SH-SY5Y (cell line): ENCODE data around the gene NLK.

Experiments used
- GATA2 ChIP-seq: IDR thresholded peaks from 2 replicates; pipeline ENCODE4 v1.6.1; 2011; ENCODE audit warnings: mild to moderate bottlenecking, low read depth, low read length
- GATA3 ChIP-seq: IDR thresholded peaks from 2 replicates; pipeline ENCODE4 v1.6.1; 2011; ENCODE audit warnings: low read depth, mild to moderate bottlenecking, low read length, moderate library complexity

The NLK gene

DNA sequence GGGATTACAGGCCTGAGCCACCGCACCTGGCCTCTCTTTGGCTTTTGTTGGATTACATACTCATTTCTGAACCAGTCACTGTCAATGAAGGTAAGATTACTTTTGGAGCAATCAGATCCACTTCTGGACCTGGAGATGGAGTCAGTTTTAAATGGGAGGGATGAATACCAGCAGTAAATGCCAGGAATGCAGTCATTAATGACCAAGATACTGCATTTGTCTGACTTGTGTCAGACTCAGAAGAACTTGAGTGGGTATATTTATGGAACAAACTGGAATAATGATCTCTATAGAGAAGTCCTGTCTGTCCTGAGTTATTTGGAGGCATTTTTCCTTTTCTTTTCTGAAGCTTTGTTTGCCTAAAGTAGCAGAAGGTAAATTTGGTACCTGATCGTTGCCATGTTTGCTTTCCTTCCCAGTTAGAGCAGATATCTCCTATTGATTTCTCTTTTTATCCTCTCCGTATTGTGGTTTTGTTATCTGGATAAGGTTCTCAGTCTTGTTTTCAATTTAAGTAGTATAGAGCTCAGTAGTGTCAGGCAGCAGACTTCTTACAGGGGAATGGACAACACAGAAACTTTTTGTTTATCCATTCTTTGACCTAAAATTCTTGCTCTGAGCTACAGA lies 10.7 kb downstream of the NLK start:
- no peak for TF ChIP-seq GATA3
- no peak for TF ChIP-seq GATA2

DNA sequence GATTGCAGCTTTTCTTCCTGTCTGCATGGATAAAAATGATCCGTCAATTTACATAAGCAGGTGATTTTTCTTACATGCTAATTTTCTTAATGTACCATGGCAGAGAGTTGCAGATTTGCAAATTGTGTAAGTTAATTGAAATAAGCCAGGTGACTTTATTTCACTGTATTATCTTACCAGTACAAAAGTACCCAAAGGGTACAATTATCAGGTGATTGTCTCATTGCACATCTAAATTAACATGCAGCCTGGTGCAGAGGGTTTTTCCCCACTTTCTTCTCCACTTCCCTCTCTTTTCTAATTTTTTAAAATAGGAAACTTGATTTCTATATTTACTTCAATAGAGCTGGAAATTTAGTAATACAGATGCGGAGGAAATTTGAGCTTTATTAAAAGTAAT lies 11.2 kb downstream of the NLK start:
- no peak for TF ChIP-seq GATA2
- no peak for TF ChIP-seq GATA3

DNA sequence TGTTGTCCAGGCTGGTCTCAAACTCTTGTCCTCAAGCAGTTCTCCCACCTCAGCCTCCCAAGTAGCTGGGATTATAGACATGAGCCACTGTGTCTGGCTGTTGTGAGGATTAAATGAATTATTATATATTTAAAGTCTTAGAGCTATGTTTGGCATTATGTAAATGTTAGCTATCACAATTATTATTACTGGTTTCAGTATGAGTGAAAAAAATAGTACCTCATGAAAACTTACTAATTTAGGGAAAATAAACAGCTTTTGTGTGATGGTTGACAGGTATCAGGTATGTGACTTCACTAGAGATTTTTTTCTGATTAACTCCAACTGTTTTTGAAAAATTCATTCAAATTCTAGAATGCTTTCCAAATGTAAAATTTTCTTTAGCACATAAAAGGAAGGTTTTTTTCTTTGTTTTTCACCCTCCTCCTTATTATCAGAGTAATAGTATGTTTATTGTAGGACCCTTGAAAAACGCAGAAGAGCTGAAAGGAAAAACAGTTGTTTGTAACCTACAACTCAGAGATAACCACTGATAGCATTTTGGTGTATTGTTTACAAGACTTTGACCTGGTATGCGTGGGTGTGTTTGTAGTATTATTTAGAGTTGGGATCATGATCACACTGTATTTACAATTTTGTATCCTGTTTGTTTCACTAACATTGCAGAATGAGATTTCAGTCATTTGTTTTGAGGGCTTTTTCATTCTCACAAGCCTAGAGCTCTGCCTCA lies 13.2 kb downstream of the NLK start:
- TF ChIP-seq GATA3 (no peak), GATA2 (no peak)

DNA sequence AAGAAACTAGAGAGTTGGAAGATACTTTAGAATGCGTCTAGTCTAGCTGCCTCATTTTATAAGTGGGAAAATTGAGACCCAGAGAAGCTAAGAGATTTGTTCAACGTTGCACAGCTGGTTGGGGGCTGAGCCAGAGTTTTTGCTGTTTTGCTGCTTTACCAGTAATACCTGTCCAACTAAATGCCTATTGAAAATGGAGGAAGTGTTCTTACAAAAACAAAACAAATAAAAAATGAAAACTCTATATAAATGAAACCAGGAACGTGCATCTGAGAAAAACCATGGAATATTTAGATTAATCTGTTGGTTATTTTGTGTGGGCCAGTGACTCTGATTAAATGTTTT lies 13.8 kb downstream of the NLK start:
- TF ChIP-seq GATA2, result no peak
- TF ChIP-seq GATA3, result no peak

DNA sequence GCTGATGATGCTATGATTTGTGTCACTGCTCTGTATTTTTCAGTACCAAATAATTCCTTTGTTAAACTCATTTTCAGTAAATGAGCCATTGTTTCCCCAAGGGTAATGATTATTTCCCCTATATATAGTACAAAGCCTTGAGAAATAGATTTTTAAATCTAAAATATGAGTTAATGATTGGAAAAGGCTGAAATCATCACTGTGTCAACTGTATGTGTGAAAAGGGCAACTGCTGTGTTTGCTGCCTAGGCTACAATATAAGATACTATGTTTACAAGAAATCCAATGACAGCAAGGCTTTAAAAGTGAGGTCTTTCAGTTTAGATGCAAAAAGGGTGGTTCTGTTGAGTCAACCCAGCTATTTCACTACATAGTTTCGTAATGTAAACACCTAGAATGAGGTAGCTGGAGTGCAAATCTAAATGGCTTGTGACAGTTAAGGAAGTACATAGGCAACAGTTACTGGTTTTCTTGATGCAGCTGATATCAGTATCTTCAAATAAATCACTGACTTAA lies 15.3 kb downstream of the NLK start:
- TF ChIP-seq GATA3, result no peak
- TF ChIP-seq GATA2, result no peak

DNA sequence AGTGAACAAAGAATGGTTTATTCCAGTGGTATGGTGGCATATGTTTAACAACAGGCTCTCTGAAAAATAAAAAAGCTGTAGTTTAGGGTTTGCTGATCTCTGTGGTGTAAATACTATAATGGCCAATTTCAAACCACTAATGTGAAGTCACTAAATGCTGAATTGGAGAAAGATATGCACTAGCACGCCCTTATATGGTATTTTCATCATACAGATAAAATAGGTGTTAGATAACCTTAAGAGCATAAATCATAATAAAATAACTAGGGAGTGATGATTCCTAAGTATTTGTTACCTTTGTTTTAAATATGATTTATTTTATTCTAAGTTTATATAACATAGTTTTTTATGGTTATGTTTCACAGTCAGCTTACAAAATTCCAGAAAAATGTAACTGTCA lies 17.2 kb downstream of the NLK start:
- TF ChIP-seq GATA3, result no peak
- TF ChIP-seq GATA2, result no peak

DNA sequence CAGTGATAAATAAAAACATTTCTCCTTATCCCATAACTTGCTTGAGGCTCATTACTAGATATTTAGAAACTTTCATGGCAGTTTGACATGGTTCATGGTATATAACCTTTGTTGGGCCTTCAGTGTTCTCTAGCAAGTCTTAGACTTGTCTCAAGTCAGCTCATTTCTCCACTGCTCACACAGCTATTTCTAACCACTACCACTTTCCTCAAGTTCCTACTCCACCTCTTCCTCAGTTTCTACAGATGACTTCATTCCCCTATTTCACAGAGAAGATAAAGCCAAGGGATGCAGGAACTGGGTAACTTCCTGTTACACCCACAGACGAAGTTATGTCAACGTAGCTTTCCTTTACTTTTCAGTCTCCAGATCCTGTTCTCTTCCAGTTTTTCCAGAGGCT lies 23.2 kb downstream of the NLK start:
- TF ChIP-seq GATA2 (no peak), GATA3 (no peak)

DNA sequence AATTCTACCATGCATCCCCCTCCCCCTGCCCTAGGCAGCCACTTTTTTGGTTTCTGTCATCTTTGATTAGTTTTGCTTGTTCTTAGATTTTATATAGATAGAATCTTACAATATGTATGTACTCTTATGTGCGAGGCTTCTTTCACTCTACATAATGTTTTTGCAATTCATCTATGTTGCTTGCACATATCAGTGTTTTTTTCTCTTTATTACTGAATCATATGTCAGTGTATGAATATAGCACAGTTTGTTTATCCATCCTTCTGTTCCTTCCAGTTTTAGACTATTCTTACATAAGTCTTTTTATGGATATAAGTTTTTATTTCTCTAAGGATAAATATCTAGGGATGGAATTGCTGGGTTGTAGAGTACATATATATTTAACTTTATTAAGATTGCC lies 26.6 kb downstream of the NLK start:
- no peak for TF ChIP-seq GATA2
- no peak for TF ChIP-seq GATA3

DNA sequence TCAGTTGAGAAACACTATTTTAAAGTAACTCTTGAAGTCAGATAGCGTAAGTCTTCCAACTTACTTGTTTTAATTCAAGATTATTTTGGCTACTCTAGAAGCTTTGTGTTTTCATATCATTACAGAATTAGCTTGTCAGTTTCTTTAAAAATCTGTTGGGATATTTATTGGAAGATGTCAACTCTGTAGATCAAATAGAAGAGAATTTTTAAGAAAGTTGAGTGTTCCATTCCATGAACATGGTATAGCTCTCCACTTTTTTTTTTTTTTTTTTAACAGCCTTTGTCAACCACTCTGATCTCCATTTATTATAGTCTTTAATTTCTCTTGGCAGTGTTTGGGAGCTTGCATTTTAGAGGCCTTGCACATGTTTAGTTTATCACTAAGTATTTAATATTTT lies 28.7 kb downstream of the NLK start:
- TF ChIP-seq GATA3 (no peak), GATA2 (no peak)

DNA sequence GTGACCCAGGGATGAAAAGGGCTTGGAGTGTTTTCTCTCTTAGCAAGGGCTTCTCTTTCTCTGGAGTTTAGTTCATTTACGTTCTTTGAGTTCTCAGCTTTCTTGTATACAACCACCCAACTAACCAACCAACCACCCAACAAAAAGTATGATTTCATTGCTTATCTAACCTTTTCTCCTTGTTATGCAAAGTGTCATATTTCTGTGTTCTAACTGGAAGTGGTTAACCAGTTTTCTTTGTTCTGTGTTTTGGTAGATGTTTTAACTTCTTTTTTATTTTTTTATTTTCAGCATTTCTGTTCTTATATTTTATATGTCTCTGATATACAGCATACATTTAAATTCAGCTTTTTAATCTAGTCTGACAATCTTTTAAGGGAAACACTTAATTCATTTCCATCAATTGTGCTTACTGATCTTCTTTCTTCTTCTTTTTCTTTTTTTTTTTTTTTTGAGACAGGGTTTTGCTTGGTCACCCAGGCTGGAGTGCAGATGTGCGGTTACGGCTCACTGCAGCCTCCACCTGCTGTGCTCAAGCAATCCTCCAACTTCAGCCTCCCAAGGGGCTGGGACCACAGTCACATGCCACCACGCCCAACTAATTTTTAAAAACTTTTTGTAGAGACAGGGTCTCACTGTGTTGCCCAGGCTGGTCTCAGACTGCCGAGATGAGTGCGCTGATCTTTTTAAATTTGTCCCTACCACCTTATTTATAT lies 29.6 kb downstream of the NLK start:
- TF ChIP-seq GATA2 (no peak), GATA3 (no peak)

DNA sequence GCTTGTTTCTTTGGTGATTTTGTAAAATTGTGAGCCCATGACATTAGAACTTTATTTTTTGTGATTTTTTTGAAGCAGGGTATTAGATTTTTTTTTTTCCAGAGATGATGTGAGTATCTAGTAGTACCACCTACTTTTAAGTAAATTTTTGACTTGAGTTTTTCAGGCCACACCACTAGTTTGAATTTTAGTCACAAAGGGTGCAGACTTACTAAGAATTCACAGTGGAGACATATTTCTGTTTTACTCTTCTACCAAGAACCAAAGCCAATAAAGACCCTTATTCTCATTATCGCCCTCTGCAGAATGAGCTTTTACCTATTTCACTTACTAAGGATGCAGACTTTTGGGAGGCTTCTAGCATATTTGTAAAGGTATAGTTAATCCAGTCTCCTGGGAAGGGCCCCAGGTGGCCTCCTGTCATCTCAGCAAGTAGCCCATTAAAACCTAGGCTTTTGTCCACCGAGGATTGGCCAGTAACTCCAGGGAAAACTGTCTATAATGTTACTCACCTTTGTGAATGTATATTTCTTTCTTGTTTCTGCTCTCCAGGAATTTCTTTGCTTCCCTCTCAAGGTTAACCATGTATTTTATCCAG lies 30.6 kb downstream of the NLK start:
- no peak for TF ChIP-seq GATA2
- no peak for TF ChIP-seq GATA3

DNA sequence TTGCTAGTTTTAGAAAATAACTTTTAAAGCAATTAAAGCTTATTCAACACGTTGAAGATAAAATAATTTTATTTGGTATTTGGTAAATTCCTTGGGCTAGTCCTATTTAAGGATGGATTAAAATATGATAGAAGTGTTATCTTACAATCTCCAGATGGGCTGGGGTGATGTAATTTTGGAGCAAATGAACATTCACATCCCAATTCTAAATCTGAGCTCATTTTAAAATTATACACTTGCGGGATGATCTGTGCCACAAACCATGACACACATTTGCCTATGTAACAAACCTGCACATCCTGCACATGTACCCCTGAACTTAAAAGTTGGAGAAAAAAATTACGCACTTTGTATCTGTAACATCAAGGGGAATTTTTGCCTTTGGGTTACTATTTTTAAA lies 31.5 kb downstream of the NLK start:
- TF ChIP-seq GATA3 (peak; percentile 52; the same call in 1 of the 2 replicates), GATA2 (no peak)

DNA sequence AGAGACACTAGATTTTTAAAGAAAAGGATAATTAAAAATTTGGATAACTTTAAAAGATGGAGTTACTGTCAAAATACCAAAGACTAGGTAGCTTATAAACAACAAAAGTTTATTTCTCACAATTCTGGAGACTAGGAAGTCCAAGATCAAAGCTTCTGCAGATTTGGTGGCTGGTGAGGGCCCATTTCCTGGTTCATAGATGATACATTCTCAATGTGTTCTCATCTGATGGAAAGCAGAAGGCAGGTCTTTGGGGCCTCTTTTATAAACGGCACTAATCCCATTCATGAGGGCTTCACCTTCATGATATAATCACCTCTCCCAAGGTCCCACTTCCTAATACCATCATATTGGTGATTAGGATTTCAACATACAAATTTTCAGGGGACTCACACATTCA lies 33.7 kb downstream of the NLK start:
- TF ChIP-seq GATA3 (no peak), GATA2 (no peak)

DNA sequence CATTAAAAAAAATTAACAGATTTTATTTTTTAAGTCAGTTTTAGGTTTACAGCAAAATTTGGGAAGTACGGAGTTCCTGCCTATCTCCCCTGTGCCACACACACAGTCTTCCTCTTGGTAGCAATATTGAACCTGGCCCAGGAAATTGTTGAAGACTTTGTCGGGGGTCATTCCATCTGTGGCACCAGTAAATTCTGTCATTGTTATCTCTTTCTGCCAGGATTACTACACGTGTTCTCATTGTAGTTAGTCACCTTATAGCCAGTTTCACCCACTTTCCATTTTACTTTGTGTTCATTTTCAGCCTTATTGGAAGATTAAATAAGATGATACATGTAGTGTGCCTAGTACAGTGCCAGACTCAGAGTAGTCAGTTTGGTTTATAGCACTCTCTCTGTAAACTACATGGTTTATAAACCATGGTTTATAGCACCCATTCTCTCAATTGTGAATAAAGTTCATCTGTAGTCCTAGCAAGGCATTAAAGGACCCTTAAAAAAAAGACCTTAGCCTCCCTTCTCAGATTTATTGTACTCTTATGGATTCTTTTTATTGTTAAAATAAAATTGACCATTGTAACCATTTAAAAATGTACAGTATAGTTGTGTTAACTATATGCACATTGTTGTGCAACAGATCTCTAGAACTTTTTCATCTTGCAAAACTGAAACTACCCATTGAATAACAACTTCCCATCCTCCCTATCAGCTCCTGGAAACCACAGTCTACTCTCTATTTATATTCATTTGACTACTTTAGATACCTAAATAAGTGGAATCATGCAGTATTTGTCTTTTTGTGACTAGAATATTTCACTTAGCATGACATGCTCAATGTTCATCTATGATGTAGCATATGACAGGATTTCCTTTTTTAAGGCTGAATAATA lies 36.1 kb downstream of the NLK start:
- TF ChIP-seq GATA2 (no peak), GATA3 (no peak)

DNA sequence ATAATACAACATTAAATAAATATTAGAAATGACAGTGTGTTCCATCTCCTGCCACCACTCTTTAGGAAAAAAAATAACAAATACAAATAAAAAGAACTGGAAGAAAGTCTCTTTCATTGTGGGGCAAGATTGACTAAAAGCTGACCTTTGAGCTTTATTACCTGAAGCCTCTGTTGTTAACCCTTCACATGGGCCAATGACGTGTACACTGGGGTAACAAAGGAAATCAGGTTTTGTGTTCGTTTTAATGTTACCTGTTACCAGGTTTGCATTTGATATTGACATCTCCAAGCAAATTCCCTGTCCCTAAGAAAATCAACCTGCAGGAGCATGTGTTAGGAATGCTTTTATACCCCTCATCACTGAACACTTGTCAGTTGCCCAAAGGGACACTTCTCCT lies 39.0 kb downstream of the NLK start:
- TF ChIP-seq GATA2 (no peak), GATA3 (no peak)
